ENCODE results near the gene NPFFR2.

- TF ChIP-seq POLR2A (IDR thresholded peaks at IDR 0.05; ENCODE audit: low read length) (no peak), GATA1 (IDR thresholded peaks at IDR 0.05; ENCODE audit: low read depth, low read length) (no peak)
Observed at GRCh38 chr4:72055566-72055965, 23.8 kb downstream of the NPFFR2 start.
